HEK293 (cell line): ENCODE results near the gene CSNK1A1L.

Source experiments
- CTCF ChIA-PET: fragments of 350-600 bp; formaldehyde crosslinking; extraction: SDS; loops from one replicate; lab custom pipeline; 2021; ENCODE audit warnings: antibody characterized with exemption; lab: Yijun Ruan, JAX
- POLR2A ChIA-PET: fragments of 300-600 bp; formaldehyde crosslinking; extraction: SDS; loops from one replicate; lab custom pipeline; 2020; ENCODE audit warnings: antibody characterized with exemption, inconsistent platforms; lab: Yijun Ruan, JAX
- H3K27ac ChIP-seq: fragments of 200-500 bp; sonication (Bioruptor generic); 2 replicates; pipeline ENCODE4 v1.5.1; 2014; ENCODE audit warnings: low read depth, low read length, control low read depth, inconsistent platforms; ENCODE audit errors: extremely low read depth
- H3K36me3 ChIP-seq, 2 experiments: fragments of 200-500 bp in 1 of 2; sonication (Bioruptor generic) in 1 of 2; 1 replicate in 1 of 2; 2 replicates in 1 of 2; pipeline ENCODE4 v1.5.1; 2014 to 2017; ENCODE audit warnings: inconsistent platforms in 2 of 2, low read length in 2 of 2; ENCODE audit not compliant: control insufficient read depth in 2 of 2, insufficient read depth in 1 of 2
- H3K4me1 ChIP-seq: fragments of 200-500 bp; sonication (Bioruptor generic); 2 replicates; pipeline ENCODE4 v1.5.1; 2014; ENCODE audit warnings: mild to moderate bottlenecking, low read length, inconsistent platforms; ENCODE audit not compliant: control insufficient read depth, insufficient read depth
- H3K4me3 ChIP-seq: 2 replicates; pipeline ENCODE4 v1.5.1; 2011; ENCODE audit warnings: low read depth, mild to moderate bottlenecking, control low read depth, low read length, moderate library complexity
- H3K9me3 ChIP-seq: fragments of 200-500 bp; sonication (Bioruptor generic); 2 replicates; pipeline ENCODE4 v1.5.1; 2014; ENCODE audit warnings: low read depth, low read length, inconsistent platforms; ENCODE audit not compliant: control insufficient read depth, insufficient read depth
- BCL11A ChIP-seq: fragments of 450-650 bp; formaldehyde crosslinking; IDR thresholded peaks from 2 replicates; pipeline ENCODE4 v1.5.1; 2016; ENCODE audit warnings: low read depth, missing biosample characterization, missing genetic modification characterization
- EGR2 ChIP-seq: fragments of 450-650 bp; formaldehyde crosslinking; IDR thresholded peaks from 2 replicates; pipeline ENCODE4 v1.5.1; 2016; ENCODE audit warnings: low read depth, missing biosample characterization, missing genetic modification characterization
- HIC1 ChIP-seq: fragments of 450-650 bp; formaldehyde crosslinking; IDR thresholded peaks from 2 replicates; pipeline ENCODE4 v1.5.1; 2016; ENCODE audit warnings: missing biosample characterization, missing genetic modification characterization
- KLF1 ChIP-seq: fragments of 450-650 bp; formaldehyde crosslinking; IDR thresholded peaks from 2 replicates; pipeline ENCODE4 v1.5.1; 2016; ENCODE audit warnings: missing biosample characterization, missing genetic modification characterization
- KLF17 ChIP-seq: fragments of 450-650 bp; formaldehyde crosslinking; IDR thresholded peaks from 2 replicates; pipeline ENCODE4 v1.5.1; 2016; ENCODE audit warnings: missing biosample characterization, missing genetic modification characterization
- TSHZ1 ChIP-seq: fragments of 450-650 bp; formaldehyde crosslinking; IDR thresholded peaks from 2 replicates; pipeline ENCODE4 v1.5.1; 2016; ENCODE audit warnings: missing biosample characterization, missing genetic modification characterization, borderline replicate concordance
- ZBTB21 ChIP-seq: fragments of 450-650 bp; formaldehyde crosslinking; IDR thresholded peaks from 2 replicates; pipeline ENCODE4 v1.5.1; 2017; ENCODE audit warnings: missing biosample characterization, missing genetic modification characterization
- ZBTB48 ChIP-seq: fragments of 450-650 bp; formaldehyde crosslinking; IDR thresholded peaks from 2 replicates; pipeline ENCODE4 v1.5.1; 2016; ENCODE audit warnings: missing biosample characterization, missing genetic modification characterization
- ZNF155 ChIP-seq: fragments of 450-650 bp; formaldehyde crosslinking; IDR thresholded peaks from 2 replicates; pipeline ENCODE4 v1.5.1; 2016; ENCODE audit warnings: missing biosample characterization, missing genetic modification characterization
- ZNF157 ChIP-seq: fragments of 450-650 bp; formaldehyde crosslinking; IDR thresholded peaks from 2 replicates; pipeline ENCODE4 v1.5.1; 2016; ENCODE audit warnings: missing biosample characterization, missing genetic modification characterization
- ZNF266 ChIP-seq: fragments of 450-650 bp; formaldehyde crosslinking; IDR thresholded peaks from 2 replicates; pipeline ENCODE4 v1.5.1; 2016; ENCODE audit warnings: missing biosample characterization, missing genetic modification characterization, low read depth
- ZNF292 ChIP-seq: fragments of 450-650 bp; formaldehyde crosslinking; IDR thresholded peaks from 2 replicates; pipeline ENCODE4 v1.5.1; 2016; ENCODE audit warnings: low read depth, missing biosample characterization, missing genetic modification characterization, borderline replicate concordance
- ZNF324 ChIP-seq: fragments of 450-650 bp; formaldehyde crosslinking; IDR thresholded peaks from 2 replicates; pipeline ENCODE4 v1.5.1; 2016; ENCODE audit warnings: missing biosample characterization, missing genetic modification characterization
- ZNF404 ChIP-seq: fragments of 450-650 bp; formaldehyde crosslinking; IDR thresholded peaks from 2 replicates; pipeline ENCODE4 v1.5.1; 2017; ENCODE audit warnings: missing biosample characterization, missing genetic modification characterization
- ZNF473 ChIP-seq: fragments of 450-650 bp; formaldehyde crosslinking; IDR thresholded peaks from 2 replicates; pipeline ENCODE4 v1.5.1; 2017; ENCODE audit warnings: missing biosample characterization, missing genetic modification characterization
- ZNF501 ChIP-seq: fragments of 450-650 bp; formaldehyde crosslinking; IDR thresholded peaks from 2 replicates; pipeline ENCODE4 v1.5.1; 2016; ENCODE audit warnings: missing biosample characterization, missing genetic modification characterization
- ZNF600 ChIP-seq: fragments of 450-650 bp; formaldehyde crosslinking; IDR thresholded peaks from 2 replicates; pipeline ENCODE4 v1.5.1; 2016; ENCODE audit warnings: missing biosample characterization, missing genetic modification characterization
- ZNF645 ChIP-seq: fragments of 450-650 bp; formaldehyde crosslinking; IDR thresholded peaks from 2 replicates; pipeline ENCODE4; 2016; ENCODE audit warnings: missing biosample characterization, missing genetic modification characterization
- ZNF692 ChIP-seq: fragments of 450-650 bp; formaldehyde crosslinking; IDR thresholded peaks from 2 replicates; pipeline ENCODE4 v1.5.1; 2016; ENCODE audit warnings: missing biosample characterization, missing genetic modification characterization
- ZNF768 ChIP-seq: fragments of 450-650 bp; formaldehyde crosslinking; IDR thresholded peaks from 2 replicates; pipeline ENCODE4 v1.5.1; 2018; ENCODE audit warnings: missing biosample characterization, mild to moderate bottlenecking, missing genetic modification characterization
- ZNF830 ChIP-seq: fragments of 450-650 bp; IDR thresholded peaks from 2 replicates; pipeline ENCODE4 v1.5.0; 2018; ENCODE audit warnings: missing biosample characterization, missing genetic modification characterization, low read depth, mild to moderate bottlenecking, moderate library complexity
- ZNF843 ChIP-seq: fragments of 450-650 bp; formaldehyde crosslinking; IDR thresholded peaks from 2 replicates; pipeline ENCODE4 v1.5.1; 2016; ENCODE audit warnings: missing biosample characterization, missing genetic modification characterization

CSNK1A1L gene

GRCh38 chr13:37072024-37072423 lies 33.4 kb downstream of the CSNK1A1L start:
- Histone ChIP-seq H3K9me3 (no peaks in the 10 kb centered on the region), H3K4me1 (no peaks in the 10 kb centered on the region), H3K36me3 (no peaks in the 10 kb centered on the region), H3K27ac (no peak overlapping the region), H3K4me3 (no peak overlapping the region)
- CTCF ChIA-PET = no interaction called here
- POLR2A ChIA-PET = no interaction called here
- TF ChIP-seq ZNF404 (tag by site-specific recombination) (no peak), EGR2 (tag by site-specific recombination) (no peak), ZNF830 (tag by site-specific recombination) (no peak), ZNF266 (tag by site-specific recombination) (no peak), ZNF692 (tag by site-specific recombination) (no peak), ZNF324 (tag by site-specific recombination) (no peak), ZNF155 (tag by site-specific recombination) (no peak), HIC1 (tag by site-specific recombination) (no peak), ZNF768 (no peak), ZNF501 (tag by site-specific recombination) (no peak), TSHZ1 (no peak), ZNF843 (tag by site-specific recombination) (no peak), ZNF645 (tag by site-specific recombination) (no peak), ZNF157 (tag by site-specific recombination) (no peak)

GRCh38 chr13:37070956-37071355 lies 34.5 kb downstream of the CSNK1A1L start:
- CTCF ChIA-PET = interaction anchor here (0.8 kb wide), 2 partner anchors 527 to 529 kb away, joined by 3 to 4 read pairs; partner anchors contain the start of gene POSTN
- H3K4me1 ChIP-seq = no peaks in the 10 kb centered on the region

More at GRCh38 chr13:37070956-37071355, 34.5 kb downstream of the CSNK1A1L start:
- Histone ChIP-seq H3K27ac (no peak overlapping the region), H3K9me3 (no peaks in the 10 kb centered on the region), H3K36me3 (no peaks in the 10 kb centered on the region), H3K4me3 (no peak overlapping the region)
- POLR2A ChIA-PET = no interaction called here
- no peak for TF ChIP-seq ZNF266 (tag by site-specific recombination)
- no peak for TF ChIP-seq ZNF292 (tag by site-specific recombination)
- TF ChIP-seq ZNF600 (tag by site-specific recombination) = no peak
- TF ChIP-seq KLF1 (tag by site-specific recombination) = no peak
- TF ChIP-seq KLF17 (tag by site-specific recombination) = no peak
- TF ChIP-seq BCL11A (tag by site-specific recombination) = no peak
- no peak for TF ChIP-seq ZBTB48 (tag by site-specific recombination)
- no peak for TF ChIP-seq ZBTB21
- no peak for TF ChIP-seq ZNF473 (tag by site-specific recombination)
